Right atrium auricular region (tissue), 2 donors: ENCODE measurements around the gene NEK3. TPM values are rescaled to one million over a fixed set of nuclear protein-coding genes. Genes with fewer than 3 reads are reported as not detected.

Experiments
- DNase-seq: peaks from one replicate; pipeline ENCODE4 v3.0.0-alpha.2; 2019; ENCODE audit warnings: low spot score
- H3K27ac ChIP-seq, 2 donors: fragments of 200-600 bp; sonication (generic); 1 replicate in 1 of 2; 2 replicates in 1 of 2; pipeline ENCODE4 v1.5.1; 2016 to 2019
- H3K27me3 ChIP-seq, 2 donors: fragments of 200-600 bp; sonication (generic); one replicate each; pipeline versions ENCODE4 v1.5.1 to v1.6.0; 2017 to 2019
- H3K36me3 ChIP-seq: fragments of 200-600 bp; sonication (generic); one replicate; pipeline ENCODE4 v1.5.1; 2016
- H3K4me1 ChIP-seq, 2 donors: fragments of 200-600 bp; sonication (generic); one replicate each; pipeline versions ENCODE4 v1.5.1 to v1.6.0; 2017 to 2019
- H3K4me3 ChIP-seq, 2 donors: fragments of 200-600 bp; sonication (generic); 1 replicate in 1 of 2; 2 replicates in 1 of 2; pipeline ENCODE4 v1.5.1; 2017 to 2019; ENCODE audit warnings: mild to moderate bottlenecking in 1 of 2, moderate library complexity in 1 of 2
- H3K9me3 ChIP-seq, 2 donors: fragments of 200-600 bp; sonication (generic); one replicate each; pipeline ENCODE4 v1.5.1; 2019
- CTCF ChIP-seq, 2 donors: fragments of 200-600 bp; sonication (generic); IDR thresholded peaks; one replicate each; pipeline ENCODE4 v1.5.1; 2019; ENCODE audit warnings: antibody characterized with exemption in 2 of 2
- total RNA-seq, 2 donors: library from RNA; depleted of rRNA; stranded (reverse); fragments of >200 nt; gene quantifications; one replicate each; pipeline ENCODE4 v1.1.0, GENCODE V29; 2016

Gene NEK3
- total RNA-seq, 2 donors from 2014 or later: 4.0 to 9.2 TPM

- Histone ChIP-seq H3K9me3 (no peaks in the 10 kb centered on the region), H3K36me3 (no peaks in the 10 kb centered on the region), H3K27ac (peak overlapping the region; percentile 82 to 89), H3K27me3 (no peaks in the 10 kb centered on the region), H3K4me1 (peaks cover 0 to 31% of the 10 kb centered on the region in 2 donors), H3K4me3 (peak overlapping the region in 1 of 2 donors; percentile 82)
- no peak for TF ChIP-seq CTCF (IDR thresholded peaks at IDR 0.05)
- no peak for DNase-seq
These were observed 656 bp upstream of the NEK3 start for GRCh38 chr13:52160053-52160452.

- DNase-seq: peak; percentile 70
- Histone ChIP-seq H3K36me3 (no peaks in the 10 kb centered on the region), H3K4me3 (peak overlapping the region; percentile 64 to 82), H3K4me1 (peaks cover 0 to 31% of the 10 kb centered on the region in 2 donors), H3K27ac (peak overlapping the region; percentile 82 to 89), H3K27me3 (no peaks in the 10 kb centered on the region), H3K9me3 (no peaks in the 10 kb centered on the region)
- TF ChIP-seq CTCF (IDR thresholded peaks at IDR 0.05): no peak
These were observed 703 bp downstream of the NEK3 start for GRCh38 chr13:52158629-52159158.

- DNase-seq: no peak
- TF ChIP-seq CTCF (IDR thresholded peaks at IDR 0.05): no peak
- Histone ChIP-seq H3K27me3 (no peaks in the 10 kb centered on the region), H3K36me3 (peaks cover 2% of the 10 kb centered on the region), H3K27ac (no peak overlapping the region), H3K9me3 (no peaks in the 10 kb centered on the region), H3K4me1 (peaks cover 0 to 23% of the 10 kb centered on the region in 2 donors), H3K4me3 (no peak overlapping the region)
These were observed 2.6 kb downstream of the NEK3 start for GRCh38 chr13:52156724-52157261.

- Histone ChIP-seq H3K4me3 (no peak overlapping the region), H3K4me1 (peaks cover 0 to 13% of the 10 kb centered on the region in 2 donors), H3K27me3 (no peaks in the 10 kb centered on the region), H3K27ac (no peak overlapping the region), H3K36me3 (peaks cover 17% of the 10 kb centered on the region), H3K9me3 (no peaks in the 10 kb centered on the region)
- TF ChIP-seq CTCF (IDR thresholded peaks at IDR 0.05): no peak
- no peak for DNase-seq
These were observed 4.2 kb downstream of the NEK3 start for GRCh38 chr13:52155177-52155576.

GRCh38 chr13:52147225-52147624 lies 12.2 kb downstream of the NEK3 start:
- Histone ChIP-seq H3K27ac (no peak overlapping the region), H3K36me3 (peaks cover 43% of the 10 kb centered on the region), H3K9me3 (no peaks in the 10 kb centered on the region), H3K27me3 (no peaks in the 10 kb centered on the region), H3K4me3 (no peak overlapping the region), H3K4me1 (no peaks in the 10 kb centered on the region)
- no peak for TF ChIP-seq CTCF (IDR thresholded peaks at IDR 0.05)
- DNase-seq: no peak

- H3K27ac ChIP-seq: no peak overlapping the region
- H3K9me3 ChIP-seq: no peaks in the 10 kb centered on the region
- TF ChIP-seq CTCF (IDR thresholded peaks at IDR 0.05): no peak
- peaks cover 27% of the 10 kb centered on the region for H3K36me3 ChIP-seq
- H3K4me1 ChIP-seq: no peaks in the 10 kb centered on the region
- no peak for DNase-seq
- no peak overlapping the region for H3K4me3 ChIP-seq
- H3K27me3 ChIP-seq: no peaks in the 10 kb centered on the region
These were observed 18.1 kb downstream of the NEK3 start for GRCh38 chr13:52141299-52141698.
